Kidney (tissue), 14 donors: ENCODE results near the gene UBAP2L. TPM values are rescaled to one million over a fixed set of nuclear protein-coding genes. Genes with fewer than 3 reads are reported as not detected.
"Not testable (repeated sequence)": the region's sequence is repeated elsewhere in the genome, so short reads cannot be mapped to it uniquely, and the experiment has no call there.

Experiments
- DNase-seq, 5 donors: peaks; one replicate each; pipeline ENCODE4 v3.0.0-alpha.2; 2013 to 2020
- FAIRE-seq: peaks from 2 replicates; lab custom pipeline; 2012; peaks lifted over from hg19 to GRCh38; lab: Jason Lieb, UNC
- H3K27ac ChIP-seq, 2 donors: one replicate each; pipeline ENCODE4 v1.7.0; 2013; ENCODE audit warnings: low read depth in 2 of 2, low read length in 2 of 2, inconsistent platforms in 1 of 2
- H3K27me3 ChIP-seq: one replicate; pipeline ENCODE4 v1.7.1; 2013; ENCODE audit warnings: low read length, inconsistent platforms; ENCODE audit not compliant: control insufficient read depth, insufficient read depth
- H3K36me3 ChIP-seq, 3 donors: one replicate each; pipeline versions ENCODE4 v1.7.0 to v1.7.1; 2013; ENCODE audit warnings: low read length in 3 of 3, control low read depth in 1 of 3, inconsistent platforms in 1 of 3; ENCODE audit not compliant: insufficient read depth in 3 of 3, control insufficient read depth in 2 of 3
- H3K4me1 ChIP-seq, 3 donors: one replicate each; pipeline versions ENCODE4 v1.7.0 to v1.7.1; 2013; ENCODE audit warnings: low read length in 3 of 3, inconsistent platforms in 1 of 3, low read depth in 1 of 3; ENCODE audit not compliant: control insufficient read depth in 2 of 3, insufficient read depth in 2 of 3
- H3K4me3 ChIP-seq, 3 donors: one replicate each; pipeline versions ENCODE4 v1.7.0 to v1.8.1; 2013; ENCODE audit warnings: low read length in 3 of 3, control low read depth in 1 of 3, inconsistent platforms in 1 of 3
- H3K9ac ChIP-seq, 3 donors: one replicate each; pipeline versions ENCODE4 v1.7.0 to v1.7.1; 2013; ENCODE audit warnings: low read length in 3 of 3, control low read depth in 1 of 3, inconsistent platforms in 1 of 3
- H3K9me3 ChIP-seq, 3 donors: one replicate each; pipeline versions ENCODE4 v1.7.0 to v1.7.1; 2013; ENCODE audit warnings: low read length in 3 of 3, control low read depth in 1 of 3, inconsistent platforms in 1 of 3; ENCODE audit not compliant: control insufficient read depth in 2 of 3, insufficient read depth in 1 of 3
- CTCF ChIP-seq: IDR thresholded peaks from 3 replicates; pipeline ENCODE4 v1.5.1; 2012; ENCODE audit warnings: mild to moderate bottlenecking, moderate library complexity, borderline replicate concordance; ENCODE audit not compliant: insufficient read depth; ENCODE audit errors: extremely low read depth
- intact Hi-C: fragments of 100-400 bp; cut with DNase I; formaldehyde crosslinking; loops from one replicate; pipeline ENCODE4 v1.11.1; 2022
- polyA plus RNA-seq: library from polyadenylated mRNA; stranded (reverse); fragments of 350-450 nt; fragmentation: Illumina TruSeq; extraction: RNeasy Lipid Tissue Mini Kit (QIAGEN cat#74804); gene quantifications from one replicate; pipeline ENCODE4 v1.2.3, GENCODE V29; 2014; ENCODE audit warnings: low read depth, low replicate concordance; ENCODE audit not compliant: insufficient read depth
- total RNA-seq: library from RNA; stranded (reverse); fragmentation: NEBNext Ultra II Directional; extraction: Animal tissue kit (Norgen Biotek cat#: 25700); gene quantifications from one replicate; pipeline ENCODE4 v1.2.1, GENCODE V29; 2021
- donor health status: control.
- donor health status: control.
- donor health status: control.
- donor health status: control.
- donor health status: control.
- donor health status: DM: yes; HTN: yes; CAD: no.
- donor health status: Normal renal cell carcinoma (clear cell type).

The UBAP2L gene
- total and polyA plus RNA-seq, 2 donors from 2014 or later: 46.2 to 131 TPM

- Histone ChIP-seq H3K36me3 (peaks cover 8 to 33% (median 9%) of the 10 kb centered on the region in 3 donors), H3K4me3 (no peak overlapping the region), H3K27ac (no peak overlapping the region), H3K9me3 (no peaks in the 10 kb centered on the region), H3K9ac (no peak overlapping the region), H3K4me1 (peaks cover 0 to 23% (median 15%) of the 10 kb centered on the region in 3 donors), H3K27me3 (no peaks in the 10 kb centered on the region)
- DNase-seq: no peak
- intact Hi-C loops: no loop called here
- TF ChIP-seq CTCF: no peak
- no peak for FAIRE-seq
These were observed 2.9 kb downstream of the UBAP2L start for GRCh38 chr1:154223621-154224020.

- Histone ChIP-seq H3K9ac (no peak overlapping the region), H3K9me3 (no peaks in the 10 kb centered on the region), H3K36me3 (peaks cover 11 to 43% (median 20%) of the 10 kb centered on the region in 3 donors), H3K4me1 (peaks cover 0 to 14% (median 12%) of the 10 kb centered on the region in 3 donors), H3K27ac (no peak overlapping the region), H3K4me3 (no peak overlapping the region), H3K27me3 (no peaks in the 10 kb centered on the region)
- intact Hi-C loops: no loop called here
- TF ChIP-seq CTCF: no peak
- FAIRE-seq (no peak), DNase-seq (no peak)
These were observed 4.6 kb downstream of the UBAP2L start for GRCh38 chr1:154225370-154225769.

- H3K4me1 ChIP-seq, H3K4me3 ChIP-seq, H3K9me3 ChIP-seq, intact Hi-C loops, H3K27ac ChIP-seq, H3K9ac ChIP-seq, FAIRE-seq, DNase-seq, H3K27me3 ChIP-seq: not testable (repeated sequence)
- H3K36me3 ChIP-seq: peaks cover 22 to 61% (median 36%) of the 10 kb centered on the region in 3 donors
These were observed 10.4 kb downstream of the UBAP2L start for GRCh38 chr1:154231112-154231511.

- peaks cover 23 to 53% (median 48%) of the 10 kb centered on the region in 3 donors for H3K36me3 ChIP-seq
- H3K9ac ChIP-seq, H3K4me1 ChIP-seq, H3K4me3 ChIP-seq, H3K27me3 ChIP-seq, H3K9me3 ChIP-seq, H3K27ac ChIP-seq, DNase-seq, intact Hi-C loops, FAIRE-seq: not testable (repeated sequence)
These were observed 12.4 kb downstream of the UBAP2L start for GRCh38 chr1:154233127-154233526.
